SKM-1 (cell line): ENCODE data around the gene NALCN.

Experiments
- DNase-seq: peaks from one replicate; lab custom pipeline; 2025; ENCODE audit not compliant: unreplicated experiment; lab: John Stamatoyannopoulos, UW

Gene NALCN

DNA sequence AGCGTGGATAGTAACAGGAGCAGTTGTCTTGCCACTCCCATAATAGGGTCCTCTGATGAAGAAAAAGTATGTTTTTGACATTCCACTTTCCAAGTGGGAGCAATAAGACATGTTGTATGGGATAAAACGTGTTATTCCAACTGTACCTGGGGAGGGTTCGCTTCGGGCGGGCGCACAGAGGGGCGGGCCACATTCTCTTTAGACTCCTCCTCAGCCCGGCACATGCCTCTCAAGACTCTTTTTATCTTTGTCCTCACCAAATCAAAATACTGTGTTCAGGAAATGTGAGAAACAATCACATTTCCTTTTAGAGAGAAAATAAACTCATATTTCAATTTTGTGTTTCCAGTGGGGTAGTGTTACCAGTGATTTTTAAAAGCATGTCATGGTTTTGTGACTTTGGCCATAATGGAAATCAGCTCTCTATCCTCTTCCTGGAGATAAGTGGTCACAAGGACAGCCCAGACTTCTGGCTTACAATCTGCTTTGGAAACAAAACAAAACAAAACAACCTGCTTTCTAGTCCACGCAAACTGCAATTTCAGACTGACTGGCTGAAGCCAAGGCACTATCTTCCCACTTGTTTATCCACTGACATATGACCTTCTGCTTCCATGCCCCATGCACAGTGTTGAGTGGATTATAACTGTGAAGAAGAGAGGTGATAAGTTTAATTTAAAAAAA, 276.1 kb downstream of the NALCN start:
- no peak for DNase-seq

DNA sequence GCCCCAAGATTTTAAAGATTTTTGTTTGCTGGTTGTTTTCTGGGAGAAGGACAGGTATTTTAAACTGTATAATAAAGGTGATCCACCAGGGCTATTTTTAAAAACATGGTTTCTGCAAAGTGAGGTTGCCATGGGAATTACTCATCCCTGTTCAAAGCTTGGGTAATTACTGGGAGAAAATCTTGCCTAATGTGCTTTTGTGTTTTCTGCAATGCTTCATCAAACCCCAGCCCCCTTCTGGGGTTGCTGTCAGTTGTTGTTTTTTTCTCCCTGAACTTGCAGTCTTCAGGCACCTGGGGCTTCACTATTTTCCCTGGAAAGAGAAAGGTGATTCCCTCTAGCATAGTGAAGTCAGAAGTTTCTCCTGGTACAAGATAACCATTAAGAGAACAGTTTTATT, 277.2 kb downstream of the NALCN start:
- DNase-seq = no peak

DNA sequence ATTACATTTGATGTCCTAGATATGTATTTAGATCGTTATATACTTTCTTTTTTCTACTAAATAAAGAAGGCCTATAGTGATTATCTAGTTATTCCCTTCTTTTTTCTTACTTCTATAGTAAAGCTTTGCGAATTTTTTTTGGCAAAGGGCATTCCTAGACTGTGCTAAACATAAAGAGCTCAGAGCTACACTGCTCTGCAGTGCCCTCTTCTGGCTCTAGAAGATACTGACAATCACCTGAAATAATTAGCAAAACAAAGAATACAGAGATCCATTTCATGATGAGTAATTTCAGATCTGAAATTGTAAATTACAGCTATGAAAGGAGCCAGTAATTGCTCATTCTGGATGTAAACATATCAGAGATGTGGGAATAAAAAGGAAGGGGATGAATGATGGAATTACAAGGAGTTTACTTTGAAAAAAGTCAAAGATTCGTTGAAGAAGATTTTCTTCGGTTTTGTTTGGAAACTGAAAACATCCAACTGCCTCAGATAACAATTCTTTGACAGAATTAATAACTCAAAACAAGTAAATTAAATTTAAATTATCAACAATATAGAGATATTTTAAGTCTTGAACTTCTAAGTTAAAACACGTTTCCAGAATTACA, 288.5 kb downstream of the NALCN start:
- no peak for DNase-seq

DNA sequence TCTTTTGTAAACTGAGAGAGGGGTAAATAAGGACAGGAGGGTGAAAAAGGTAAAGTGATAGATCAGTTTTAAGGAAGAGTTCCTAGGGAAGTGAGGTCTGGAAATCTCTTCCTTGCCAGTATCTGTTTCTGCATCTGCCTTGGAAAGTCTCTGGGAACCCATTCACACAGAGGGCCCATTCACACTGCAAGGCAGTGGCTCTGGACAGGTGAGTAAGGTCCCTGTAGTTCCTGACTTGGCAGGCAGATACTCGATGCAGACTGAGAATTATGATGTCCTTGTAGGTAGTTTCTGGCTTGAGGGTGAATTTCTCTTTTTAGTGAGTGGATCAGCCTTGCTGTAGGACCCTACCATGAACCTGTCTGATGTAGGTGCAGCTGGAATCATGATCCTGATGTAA, 293.3 kb downstream of the NALCN start:
- no peak for DNase-seq

DNA sequence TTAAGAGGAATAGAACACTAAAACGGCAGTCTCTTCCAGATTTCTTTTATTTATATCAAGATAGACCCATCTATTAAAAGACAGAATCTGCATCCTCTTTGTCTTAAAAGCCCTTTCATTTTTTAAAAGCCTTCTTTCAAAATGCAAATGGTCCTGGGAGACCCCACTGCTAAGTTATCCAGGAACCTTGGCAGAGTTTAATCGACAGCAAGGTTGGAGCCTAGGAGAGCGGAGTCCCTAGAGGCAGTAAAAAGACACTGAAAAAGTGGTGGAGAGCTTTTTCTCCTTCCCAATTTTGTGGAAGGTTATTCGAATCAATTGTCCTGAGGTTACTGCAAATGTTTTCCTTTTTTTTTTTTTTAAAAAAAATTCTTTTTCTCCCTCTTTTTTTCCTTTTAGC, 294.7 kb downstream of the NALCN start:
- DNase-seq = no peak

DNA sequence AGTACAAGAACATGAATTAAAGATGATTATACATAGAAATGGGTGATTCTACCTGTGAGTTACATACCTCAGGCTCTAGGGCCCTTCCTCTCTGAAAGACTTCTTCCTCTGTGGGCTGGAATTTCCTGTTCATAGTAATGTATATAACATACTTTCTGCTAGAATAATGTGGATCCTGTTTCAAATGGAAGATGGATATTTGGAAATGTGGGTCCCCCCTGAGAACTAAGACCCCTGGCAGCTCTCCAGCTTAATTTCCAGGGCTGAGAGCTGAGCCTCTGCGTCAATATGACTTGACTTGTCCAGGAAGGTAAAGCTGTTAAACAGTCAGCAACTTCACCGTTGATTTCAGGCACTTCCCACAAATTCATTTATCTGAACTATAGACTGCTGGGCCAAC, 296.3 kb downstream of the NALCN start:
- DNase-seq = no peak

DNA sequence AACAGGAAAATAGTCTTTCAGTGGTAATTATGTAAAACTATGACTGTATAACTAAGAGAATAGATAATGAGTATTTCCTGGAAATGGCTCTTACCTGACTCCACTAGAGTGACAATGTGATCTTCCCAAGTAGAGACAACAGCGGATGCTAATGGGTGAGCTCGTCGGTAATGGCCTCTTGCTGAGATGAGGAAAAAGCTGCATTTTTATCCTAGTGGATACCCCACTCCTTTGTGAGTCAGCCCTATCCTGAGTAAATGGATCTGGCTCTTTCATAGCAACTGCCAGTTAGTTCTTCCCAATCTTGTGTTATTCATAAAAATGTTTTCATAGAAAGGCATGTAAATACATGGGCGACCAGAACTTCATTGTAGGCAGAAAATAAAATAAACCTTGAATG, 299.5 kb downstream of the NALCN start:
- DNase-seq = no peak

DNA sequence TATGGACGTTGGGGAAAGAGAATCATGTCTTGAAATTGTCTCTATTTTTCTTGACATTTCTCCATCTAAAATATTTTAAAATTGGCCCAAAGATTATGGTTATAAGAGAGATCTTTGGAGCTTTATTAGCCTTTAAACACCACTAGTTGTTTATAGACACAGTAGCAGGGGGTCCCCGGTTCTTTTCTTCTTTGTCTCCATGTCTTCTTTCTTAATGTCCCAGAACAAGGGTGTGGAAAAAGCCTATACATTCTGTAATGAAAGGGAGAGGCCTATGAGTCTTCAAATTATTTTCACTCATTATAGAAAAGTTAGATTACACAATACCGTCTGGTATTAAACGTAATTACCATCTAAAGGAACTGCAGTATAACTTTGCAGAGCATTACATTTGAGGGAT, 300.0 kb downstream of the NALCN start:
- DNase-seq = no peak

DNA sequence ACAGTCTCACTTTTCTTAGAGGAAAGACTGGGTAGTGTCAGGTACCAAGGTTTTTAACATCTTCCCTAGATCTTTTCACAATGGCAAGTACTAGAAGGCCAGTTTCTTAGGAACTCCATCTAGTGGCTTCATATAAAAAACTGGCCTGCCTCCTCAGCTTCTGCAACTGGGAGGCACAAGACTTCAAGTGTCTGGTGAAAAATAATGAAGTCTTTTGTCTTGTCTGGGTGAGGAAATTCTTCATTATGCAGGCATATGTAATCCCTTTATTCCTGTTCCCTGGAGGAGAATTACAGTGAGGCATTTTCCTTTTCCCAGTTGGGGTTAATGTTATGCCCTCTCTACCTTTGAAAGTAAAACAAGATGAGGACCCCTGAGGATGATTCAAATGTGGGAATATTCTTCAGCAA, 300.5 kb downstream of the NALCN start:
- no peak for DNase-seq

DNA sequence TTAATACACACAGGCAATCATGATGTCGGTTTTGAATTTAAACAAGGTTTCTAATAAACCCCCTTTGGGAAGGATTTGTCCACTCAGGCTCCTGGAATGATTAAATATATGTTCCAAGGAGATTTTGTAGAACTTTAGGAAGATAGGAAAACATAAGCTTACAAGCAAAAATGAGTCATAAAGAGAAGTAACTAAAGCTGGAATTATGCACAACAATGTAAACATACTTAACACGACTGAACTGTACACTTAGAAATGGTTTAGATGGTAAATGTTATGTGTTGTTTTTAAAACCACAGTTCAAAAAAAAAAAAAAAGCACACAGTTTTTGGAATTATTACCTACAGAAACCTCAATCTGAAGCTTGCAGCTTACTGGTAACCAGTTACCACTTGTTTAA, 304.4 kb downstream of the NALCN start:
- DNase-seq = no peak

DNA sequence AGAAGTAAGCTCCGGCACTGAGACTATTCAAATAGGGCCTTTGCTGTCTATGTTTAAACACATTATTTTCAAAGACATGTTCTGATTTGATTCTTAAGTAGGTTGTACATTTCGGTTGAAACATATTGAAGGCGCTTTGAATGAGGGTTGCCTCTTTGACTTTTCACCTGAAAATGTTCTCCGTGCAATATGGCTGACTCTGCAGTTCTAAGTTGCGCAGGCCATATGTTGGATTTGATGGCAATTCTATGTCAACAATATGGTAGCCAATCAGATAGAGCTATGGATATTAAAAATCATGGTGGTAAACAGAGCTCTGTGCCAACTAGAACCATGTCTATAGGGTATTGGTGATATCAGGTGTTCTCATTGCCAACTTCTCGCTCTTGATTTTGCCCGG, 307.3 kb downstream of the NALCN start:
- DNase-seq = no peak

DNA sequence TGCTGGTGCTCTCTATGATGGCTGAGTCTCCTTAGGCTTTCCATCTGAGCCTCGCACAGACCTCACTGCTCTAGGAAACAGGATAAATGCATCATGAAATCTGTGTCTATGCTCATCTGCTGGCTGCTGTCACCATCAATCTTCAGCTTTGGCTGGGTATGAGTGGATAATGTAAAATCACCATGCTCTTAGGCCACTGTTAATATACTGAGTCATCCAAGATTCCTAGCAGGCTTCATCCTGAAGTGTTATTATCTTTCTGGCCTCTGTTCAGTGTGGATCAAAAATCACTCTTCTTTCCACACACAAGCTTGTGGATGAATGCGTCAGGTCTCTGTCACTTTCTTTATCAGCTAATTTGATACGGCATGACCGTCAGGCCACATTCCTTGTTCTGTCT, 317.4 kb downstream of the NALCN start:
- no peak for DNase-seq

DNA sequence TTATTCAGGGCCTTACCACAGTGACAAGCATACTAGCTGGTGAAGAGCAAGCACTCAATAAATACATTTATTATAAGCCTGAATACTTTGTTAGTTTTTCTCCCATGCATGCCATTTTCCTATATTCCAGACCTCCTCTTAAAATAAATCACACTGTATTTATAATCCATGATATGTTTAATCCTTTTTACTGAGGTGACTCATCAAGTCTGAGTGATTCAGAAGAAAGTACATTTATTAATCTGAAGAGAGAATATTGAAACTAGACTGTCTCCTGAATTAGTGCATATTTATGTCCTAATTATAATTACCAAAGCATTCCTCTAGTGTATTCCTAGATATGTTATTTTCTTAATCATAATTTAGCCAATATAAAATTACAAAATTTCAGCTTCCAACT, 323.3 kb downstream of the NALCN start:
- no peak for DNase-seq

DNA sequence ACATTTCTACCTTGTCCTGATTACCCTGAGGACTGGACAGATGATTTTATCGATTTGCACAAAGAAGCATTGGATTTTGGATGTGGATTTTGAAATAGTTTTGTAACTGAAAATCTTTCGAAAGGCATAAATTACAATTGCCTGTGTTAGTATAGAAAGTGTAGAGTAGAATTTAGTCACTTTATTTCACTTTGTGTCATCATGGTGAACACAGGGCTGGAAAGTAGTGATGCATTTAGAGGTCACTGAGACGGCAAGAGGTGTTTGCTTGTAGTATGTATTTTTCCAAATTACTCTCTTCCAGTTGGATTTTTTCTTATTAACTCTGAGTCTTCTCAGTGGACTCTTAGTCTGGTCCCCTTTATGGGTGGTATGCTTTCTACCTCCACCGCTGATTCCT, 326.0 kb downstream of the NALCN start:
- no peak for DNase-seq

DNA sequence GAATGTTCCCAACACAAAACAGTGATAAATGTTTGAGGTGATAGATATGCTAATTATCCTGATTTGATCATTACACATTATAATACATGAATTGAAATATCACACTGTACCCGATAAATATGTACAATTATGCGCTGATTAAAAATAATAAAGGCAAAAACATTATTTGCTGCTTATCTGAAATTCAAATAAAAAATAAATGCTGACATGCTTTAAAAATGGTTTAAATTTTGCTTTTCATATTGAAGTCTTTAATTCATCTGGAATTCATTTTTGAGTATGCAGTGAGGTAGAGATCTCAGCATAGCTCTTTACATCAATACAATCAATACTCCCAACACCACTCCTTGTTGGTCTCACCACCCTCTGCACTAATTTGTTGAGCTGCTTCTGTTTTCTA, 330.8 kb downstream of the NALCN start:
- DNase-seq = no peak

DNA sequence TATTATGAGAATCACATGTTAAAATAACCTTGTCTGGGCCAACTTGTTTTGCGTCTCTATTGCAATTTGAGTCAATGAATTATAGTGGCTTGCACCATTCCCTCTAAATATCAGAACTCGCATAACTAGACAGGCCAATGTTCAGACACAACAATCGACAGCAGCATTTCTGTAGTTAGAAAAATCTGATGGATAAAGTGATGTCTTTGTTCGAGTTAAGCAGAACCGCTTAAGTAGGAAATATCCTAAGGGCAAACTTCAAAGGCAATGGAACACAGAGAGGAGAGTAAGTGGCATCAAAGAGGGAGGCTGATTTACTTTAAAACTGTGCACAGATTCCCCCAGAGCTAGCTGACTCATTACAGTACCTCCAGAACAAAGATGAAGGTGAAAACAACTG, 333.9 kb downstream of the NALCN start:
- DNase-seq = no peak

DNA sequence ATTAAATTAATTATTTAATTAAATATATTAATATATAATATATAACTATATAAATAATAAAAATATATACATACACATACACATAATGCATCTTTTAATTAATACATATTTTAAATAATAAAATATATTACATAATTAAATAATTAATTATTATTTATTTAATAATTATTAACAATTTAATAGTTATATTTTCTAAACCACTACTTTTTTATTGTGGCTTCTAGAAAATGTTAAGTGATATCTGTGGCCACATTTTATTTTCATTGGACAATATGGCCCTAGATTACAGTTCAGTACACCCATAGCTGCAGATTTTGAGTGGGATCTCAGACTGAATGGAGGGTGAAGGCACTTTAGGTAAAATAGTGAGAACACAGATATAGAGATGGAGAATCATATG, 335.7 kb downstream of the NALCN start:
- DNase-seq = no peak

DNA sequence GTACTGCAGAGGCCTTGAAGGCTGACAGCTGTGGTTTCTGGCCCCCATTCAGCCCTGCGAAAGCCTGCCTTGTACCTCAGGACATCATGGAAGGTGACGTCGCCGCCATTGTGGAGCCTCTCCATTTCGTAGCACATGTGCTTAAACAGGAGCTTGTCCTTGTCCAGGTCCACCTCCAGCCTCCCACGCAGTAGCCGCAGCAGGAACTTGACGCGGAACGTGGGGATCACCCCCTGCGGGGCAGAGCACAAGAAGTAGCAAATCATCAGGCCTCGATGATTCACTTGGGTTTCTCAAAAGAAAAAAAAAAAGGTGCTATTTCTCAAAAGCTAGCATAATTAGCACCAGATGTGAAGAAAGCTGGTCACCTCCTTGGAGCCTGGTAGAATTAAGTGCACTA, 351.0 kb downstream of the NALCN start:
- DNase-seq = no peak

DNA sequence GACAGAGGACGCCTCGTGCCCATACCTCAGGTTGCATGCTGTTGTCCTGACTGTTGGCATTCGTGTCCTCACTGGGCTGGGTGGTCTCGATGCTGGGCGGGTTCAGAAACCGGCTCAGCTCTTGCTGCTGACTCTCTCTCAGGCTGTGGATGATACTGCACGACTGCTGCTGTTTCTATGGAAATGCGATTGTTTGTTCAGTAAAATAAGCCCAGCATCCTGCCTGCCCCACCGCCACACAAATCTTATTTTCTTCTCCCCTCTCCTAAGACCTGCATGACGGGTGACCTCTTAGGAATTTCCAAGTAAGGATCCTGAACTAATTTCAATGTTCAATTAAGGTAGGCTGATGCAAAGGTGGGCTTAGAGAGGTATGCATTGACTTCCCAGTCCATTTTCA, 356.5 kb downstream of the NALCN start:
- DNase-seq = no peak

DNA sequence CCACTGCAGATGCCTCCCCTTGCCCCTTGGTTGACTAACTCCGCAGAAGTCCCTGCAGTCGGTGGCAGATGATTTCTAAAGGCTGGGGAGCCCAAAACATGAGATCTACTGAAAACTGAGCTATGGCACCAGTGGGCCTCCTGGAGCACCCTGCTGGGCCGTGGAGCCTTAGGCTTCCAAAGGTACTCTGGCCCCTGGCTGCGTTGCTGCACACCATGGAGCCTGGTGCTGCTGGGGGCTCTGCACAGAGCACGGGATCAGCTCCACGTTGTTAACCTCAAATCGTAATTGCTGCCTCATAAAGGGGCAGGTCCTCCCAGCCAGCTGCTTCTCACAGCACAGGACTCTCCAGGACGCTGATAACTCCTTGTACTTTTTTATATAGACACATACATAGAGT, 357.5 kb downstream of the NALCN start:
- DNase-seq = no peak

DNA sequence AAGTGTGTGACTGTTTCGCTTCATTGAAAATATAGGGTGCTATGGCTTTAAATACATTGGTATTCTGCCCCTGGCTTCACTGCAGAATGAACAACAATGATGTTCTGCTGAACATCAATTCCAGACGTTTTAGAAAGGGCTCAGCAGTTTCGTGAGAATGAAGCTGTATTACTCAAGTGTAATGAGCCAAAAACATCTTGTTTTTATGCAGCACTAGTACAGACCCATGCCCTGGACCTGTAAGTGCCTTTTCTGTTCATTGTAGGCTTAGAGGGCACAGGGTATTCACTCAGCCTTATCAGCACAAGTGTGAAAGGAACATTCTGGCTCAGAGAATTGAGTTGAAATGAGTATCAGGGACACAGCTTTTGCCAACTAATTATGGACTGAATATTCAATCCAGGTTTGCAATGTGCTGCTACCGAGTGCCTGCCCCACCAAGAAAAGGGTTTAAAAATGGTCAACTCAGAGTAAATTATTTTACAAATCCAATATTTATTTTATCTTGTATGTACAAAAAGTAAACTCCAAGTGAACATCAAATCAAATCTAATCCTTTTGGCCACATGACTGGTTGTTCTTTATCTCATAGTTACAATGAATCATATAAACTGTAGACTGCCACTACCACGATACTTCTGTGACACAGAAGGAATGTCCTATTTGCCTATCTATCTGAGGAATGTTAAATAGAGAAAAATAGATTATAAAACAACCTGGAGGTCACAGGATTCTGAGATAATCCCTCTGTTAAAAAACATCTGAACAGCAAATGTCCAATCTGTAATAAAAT, 362.8 kb downstream of the NALCN start:
- no peak for DNase-seq

DNA sequence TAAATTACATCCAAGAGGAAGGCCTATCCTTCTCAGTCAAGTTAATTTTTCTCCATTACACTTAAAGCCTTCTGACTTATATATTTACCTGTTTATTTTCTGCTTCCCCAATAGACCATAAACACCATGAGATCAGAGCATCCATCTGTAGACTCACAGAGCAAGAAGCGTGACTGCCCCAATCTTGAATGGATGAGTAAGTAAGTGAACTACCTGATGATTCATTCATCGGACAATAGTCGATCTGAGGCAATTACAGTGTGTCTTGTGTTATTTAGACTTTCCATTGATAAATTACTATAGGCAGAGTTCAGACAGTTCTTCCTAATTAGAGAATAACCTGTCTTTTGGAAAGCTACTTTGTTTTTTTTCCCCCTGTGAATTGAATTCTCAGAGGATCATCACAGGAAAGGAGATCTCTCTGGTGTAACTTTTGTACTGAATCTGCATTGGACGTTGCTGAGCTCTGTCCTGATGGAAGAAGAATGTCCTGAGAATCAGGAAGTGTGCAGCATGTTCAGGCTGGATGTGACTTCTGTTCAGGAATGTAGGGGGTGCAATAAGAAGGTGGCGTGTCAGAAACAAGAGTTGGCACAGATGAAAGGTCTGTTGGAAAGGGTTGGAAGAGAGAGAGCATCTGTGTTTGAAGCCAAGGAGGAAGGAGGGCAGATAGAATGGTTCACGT, 367.0 kb downstream of the NALCN start:
- DNase-seq = no peak
